Lung (tissue), 12 donors: ENCODE results near the gene YARS2. TPM values are rescaled to one million over a fixed set of nuclear protein-coding genes. Genes with fewer than 3 reads are reported as not detected.

Source experiments
- ATAC-seq: fragments of 200-7000 bp; cut with Tn5 transposase; one replicate; pipeline ENCODE4 v1.9.1; 2020; ENCODE audit warnings: moderate number of reproducible peaks; ENCODE audit not compliant: insufficient read depth, low FRiP score
- DNase-seq, 3 donors: peaks; one replicate each; pipeline ENCODE4 v3.0.0-alpha.2; 2013 to 2017
- H3K27ac ChIP-seq, 2 donors: one replicate each; pipeline ENCODE4 v1.5.1; 2013; ENCODE audit warnings: mild to moderate bottlenecking in 2 of 2, moderate library complexity in 2 of 2, control low read depth in 1 of 2, inconsistent platforms in 1 of 2, low read depth in 1 of 2, low read length in 1 of 2
- H3K27me3 ChIP-seq, 3 donors: one replicate each; pipeline ENCODE4 v1.5.1; 2013; ENCODE audit warnings: low read length in 2 of 3; ENCODE audit not compliant: control insufficient read depth in 3 of 3, insufficient read depth in 3 of 3
- H3K36me3 ChIP-seq, 4 donors: one replicate each; pipeline ENCODE4 v1.5.1; 2013; ENCODE audit warnings: low read length in 4 of 4, mild to moderate bottlenecking in 1 of 4, moderate library complexity in 1 of 4; ENCODE audit not compliant: control insufficient read depth in 4 of 4, insufficient read depth in 4 of 4
- H3K4me1 ChIP-seq, 5 donors: one replicate each; pipeline ENCODE4 v1.5.1; 2013; ENCODE audit warnings: low read length in 5 of 5, mild to moderate bottlenecking in 2 of 5, moderate library complexity in 1 of 5; ENCODE audit not compliant: control insufficient read depth in 5 of 5, insufficient read depth in 5 of 5
- H3K4me3 ChIP-seq: one replicate; pipeline ENCODE4 v1.5.1; 2013; ENCODE audit warnings: mild to moderate bottlenecking, control low read depth, moderate library complexity
- H3K9ac ChIP-seq, 2 donors: one replicate each; pipeline ENCODE4 v1.5.1; 2013; ENCODE audit warnings: low read length in 2 of 2, control low read depth in 1 of 2; ENCODE audit not compliant: insufficient read depth in 1 of 2
- H3K9me3 ChIP-seq, 4 donors: one replicate each; pipeline ENCODE4 v1.5.1; 2013; ENCODE audit warnings: low read length in 3 of 4, mild to moderate bottlenecking in 1 of 4, moderate library complexity in 1 of 4; ENCODE audit not compliant: control insufficient read depth in 4 of 4, insufficient read depth in 3 of 4
- WGBS, 2 donors: extraction: QIAGEN DNeasy Blood & Tissue Kit; methylation state at CpG; one replicate each; pipeline ENCODE4 v1.1.7; 2013; 5-methylcytosine and 5-hydroxymethylcytosine counted together
- polyA plus RNA-seq, 2 donors: library from polyadenylated mRNA; stranded (reverse); fragments of 200-250 nt; gene quantifications; one replicate each; pipeline ENCODE4 v1.2.1, GENCODE V29; 2013
- total RNA-seq, 2 donors: library from RNA; depleted of rRNA in 1 of 2; stranded (reverse); fragments of >200 nt in 1 of 2; gene quantifications; one replicate each; pipeline ENCODE4 v1.2.1, GENCODE V29; 2014 to 2021
- TF ChIP-seq, protein P1 (sequence below): IDR thresholded peaks from 2 replicates; pipeline ENCODE4 v1.5.1; 2012; ENCODE audit warnings: mild to moderate bottlenecking; ENCODE audit errors: control extremely low read depth, extremely low read depth
- donor health status: control.
- donor health status: control.
- donor health status: Bipolar disorder and iron deficiency.
- donor health status: healthy.
- donor health status: DM: yes; HTN: yes; CAD: no.

YARS2 gene
- total and polyA plus RNA-seq, 4 donors, result 9.0 to 27.2 (median 16.8) TPM

DNA sequence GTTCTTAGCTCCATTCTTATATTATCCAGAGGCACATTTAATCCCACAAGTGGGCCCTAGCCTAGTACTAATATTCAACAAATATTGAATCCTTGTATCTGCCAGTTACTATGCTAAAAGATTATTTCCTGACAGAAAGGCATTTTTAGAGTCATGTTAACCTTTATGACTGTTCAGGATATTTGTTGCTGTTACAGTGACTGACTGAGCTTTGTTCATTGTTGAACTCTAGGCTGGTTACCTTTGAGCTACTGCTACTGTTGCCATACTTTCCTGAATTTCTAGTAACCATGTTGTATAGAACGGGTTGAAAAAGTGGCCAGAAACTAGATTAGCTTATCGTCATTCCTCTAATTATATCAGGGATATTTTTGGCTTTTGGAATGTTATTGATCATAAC lies 46.8 kb downstream of the YARS2 start:
- Histone ChIP-seq H3K27ac (no peak overlapping the region), H3K9me3 (no peaks in the 10 kb centered on the region), H3K9ac (no peak overlapping the region), H3K27me3 (no peaks in the 10 kb centered on the region), H3K36me3 (peaks cover 6 to 22% (median 18%) of the 10 kb centered on the region in 4 donors), H3K4me3 (no peak overlapping the region), H3K4me1 (no peaks in the 10 kb centered on the region)
- ATAC-seq (no peak), DNase-seq (no peak)
- 96 to 100% methylated on average over 2 of the region's 2 CpGs for WGBS, 2 donors
- TF ChIP-seq, protein P1, sequence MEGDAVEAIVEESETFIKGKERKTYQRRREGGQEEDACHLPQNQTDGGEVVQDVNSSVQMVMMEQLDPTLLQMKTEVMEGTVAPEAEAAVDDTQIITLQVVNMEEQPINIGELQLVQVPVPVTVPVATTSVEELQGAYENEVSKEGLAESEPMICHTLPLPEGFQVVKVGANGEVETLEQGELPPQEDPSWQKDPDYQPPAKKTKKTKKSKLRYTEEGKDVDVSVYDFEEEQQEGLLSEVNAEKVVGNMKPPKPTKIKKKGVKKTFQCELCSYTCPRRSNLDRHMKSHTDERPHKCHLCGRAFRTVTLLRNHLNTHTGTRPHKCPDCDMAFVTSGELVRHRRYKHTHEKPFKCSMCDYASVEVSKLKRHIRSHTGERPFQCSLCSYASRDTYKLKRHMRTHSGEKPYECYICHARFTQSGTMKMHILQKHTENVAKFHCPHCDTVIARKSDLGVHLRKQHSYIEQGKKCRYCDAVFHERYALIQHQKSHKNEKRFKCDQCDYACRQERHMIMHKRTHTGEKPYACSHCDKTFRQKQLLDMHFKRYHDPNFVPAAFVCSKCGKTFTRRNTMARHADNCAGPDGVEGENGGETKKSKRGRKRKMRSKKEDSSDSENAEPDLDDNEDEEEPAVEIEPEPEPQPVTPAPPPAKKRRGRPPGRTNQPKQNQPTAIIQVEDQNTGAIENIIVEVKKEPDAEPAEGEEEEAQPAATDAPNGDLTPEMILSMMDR, result no peak

DNA sequence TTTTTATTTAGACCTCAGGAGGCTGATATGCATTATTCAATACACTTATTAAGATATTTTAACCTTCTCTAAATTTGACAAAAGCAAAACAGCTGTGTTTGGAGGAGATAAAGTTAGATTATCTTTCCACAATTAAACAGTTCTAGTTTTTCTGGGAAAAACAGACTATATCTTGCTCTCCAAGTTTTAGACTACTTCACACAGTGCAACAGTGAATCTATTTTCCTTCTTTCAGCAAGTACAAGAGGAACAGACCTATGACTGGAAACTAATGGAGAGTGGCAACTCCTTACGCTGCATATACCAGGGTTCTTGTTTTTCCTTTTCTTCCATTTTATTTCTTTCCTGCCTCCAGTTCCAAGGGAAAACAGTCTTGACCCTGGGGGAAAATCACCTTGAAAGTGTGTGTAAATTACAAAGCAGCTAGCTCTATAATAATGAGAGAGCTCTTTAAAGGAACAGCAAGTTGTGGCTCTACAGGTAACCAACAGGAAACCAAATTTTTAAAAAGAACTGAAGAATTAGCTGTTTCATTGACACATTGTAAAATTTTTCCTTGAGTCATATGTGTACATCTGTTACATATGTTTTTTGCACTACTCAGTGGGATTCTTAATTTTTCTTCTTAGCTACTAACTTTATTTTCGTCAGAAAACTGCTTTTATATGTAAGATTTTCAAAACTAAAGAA lies 49.2 kb downstream of the YARS2 start:
- Histone ChIP-seq H3K36me3 (peaks cover 3 to 10% (median 9%) of the 10 kb centered on the region in 4 donors), H3K4me3 (no peak overlapping the region), H3K9me3 (no peaks in the 10 kb centered on the region), H3K4me1 (no peaks in the 10 kb centered on the region), H3K27me3 (no peaks in the 10 kb centered on the region), H3K9ac (no peak overlapping the region), H3K27ac (no peak overlapping the region)
- TF ChIP-seq, protein P1, result no peak
- no peak for DNase-seq
- ATAC-seq, result no peak
- WGBS, 2 donors, result 89 to 96% methylated on average over 2 of the region's 2 CpGs

DNA sequence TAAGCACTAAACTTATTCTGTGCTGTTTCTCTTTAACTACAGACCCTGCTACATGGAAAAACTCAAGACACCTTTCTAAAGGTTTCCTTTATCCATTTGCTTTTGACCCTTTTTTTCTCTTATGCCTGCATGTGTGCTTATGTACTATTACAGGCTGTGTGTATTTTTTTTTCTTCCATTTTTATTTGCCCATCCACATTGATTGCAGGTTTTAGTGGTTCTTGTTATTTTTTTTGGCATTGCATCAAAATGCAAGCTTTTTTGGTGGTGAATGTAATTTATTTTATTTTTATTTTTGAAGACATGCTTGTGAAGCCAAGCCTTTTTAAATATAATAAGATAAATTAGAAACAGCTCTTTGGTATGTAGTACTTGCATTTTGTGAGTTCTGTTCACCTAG lies 49.9 kb downstream of the YARS2 start:
- Histone ChIP-seq H3K9me3 (no peaks in the 10 kb centered on the region), H3K27ac (no peak overlapping the region), H3K4me3 (no peak overlapping the region), H3K4me1 (no peaks in the 10 kb centered on the region), H3K36me3 (peaks cover 0 to 4% (median 2%) of the 10 kb centered on the region in 4 donors), H3K9ac (no peak overlapping the region), H3K27me3 (no peaks in the 10 kb centered on the region)
- DNase-seq, result no peak
- TF ChIP-seq, protein P1, result no peak
- no peak for ATAC-seq

DNA sequence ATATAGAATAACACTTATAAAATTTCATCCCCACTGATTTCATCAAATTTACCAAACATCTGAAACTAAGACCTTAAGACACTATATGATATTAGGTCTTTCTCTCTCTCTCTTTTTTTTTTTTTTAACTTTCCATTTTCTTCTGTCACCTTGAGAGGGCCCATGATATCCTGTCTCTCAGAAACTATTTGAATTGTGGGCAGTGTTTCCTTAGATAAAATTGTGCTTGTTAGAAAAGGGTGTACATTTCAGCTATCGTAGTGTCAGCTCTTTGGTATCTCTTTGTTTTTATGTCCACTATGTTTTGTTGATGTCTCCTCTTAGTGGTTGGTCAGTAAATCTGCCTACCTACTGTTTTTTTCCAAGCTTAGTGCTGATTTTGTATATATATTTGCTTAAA lies 52.8 kb downstream of the YARS2 start:
- no peaks in the 10 kb centered on the region for H3K9me3 ChIP-seq
- no peak overlapping the region for H3K9ac ChIP-seq
- DNase-seq (no peak), ATAC-seq (no peak)
- peaks cover 0 to 4% (median under 1%) of the 10 kb centered on the region in 4 donors for H3K36me3 ChIP-seq
- TF ChIP-seq, protein P1, result no peak
- 71 to 76% methylated on average over 1 of the region's 1 CpG for WGBS, 2 donors
- no peak overlapping the region for H3K4me3 ChIP-seq
- H3K4me1 ChIP-seq, result peaks cover 0 to 4% (median 0%) of the 10 kb centered on the region in 5 donors
- H3K27ac ChIP-seq, result no peak overlapping the region
- H3K27me3 ChIP-seq, result no peaks in the 10 kb centered on the region
